SK-N-SH treated with all-trans-retinoic acid at 6 μM for 48 hours (cell line): ENCODE results near the gene PTGS1.
"Not testable (repeated sequence)": the region's sequence is repeated elsewhere in the genome, so short reads cannot be mapped to it uniquely, and the experiment has no call there.

Experiments
- CSDC2 ChIP-seq: fragments of 250-450 bp; sonication (Bioruptor Pico); IDR thresholded peaks from 2 replicates; pipeline ENCODE4 v1.5.0; 2020; ENCODE audit warnings: mild to moderate bottlenecking, moderate library complexity
- GLIS3 ChIP-seq: fragments of 250-450 bp; sonication (Bioruptor Pico); IDR thresholded peaks from 2 replicates; pipeline ENCODE4 v1.5.0; 2020; ENCODE audit warnings: mild to moderate bottlenecking, moderate library complexity
- PATZ1 ChIP-seq: fragments of 250-450 bp; sonication (Bioruptor Pico); IDR thresholded peaks from 2 replicates; pipeline ENCODE4 v1.8.0; 2020; ENCODE audit warnings: mild to moderate bottlenecking, moderate library complexity, borderline replicate concordance

DNA sequence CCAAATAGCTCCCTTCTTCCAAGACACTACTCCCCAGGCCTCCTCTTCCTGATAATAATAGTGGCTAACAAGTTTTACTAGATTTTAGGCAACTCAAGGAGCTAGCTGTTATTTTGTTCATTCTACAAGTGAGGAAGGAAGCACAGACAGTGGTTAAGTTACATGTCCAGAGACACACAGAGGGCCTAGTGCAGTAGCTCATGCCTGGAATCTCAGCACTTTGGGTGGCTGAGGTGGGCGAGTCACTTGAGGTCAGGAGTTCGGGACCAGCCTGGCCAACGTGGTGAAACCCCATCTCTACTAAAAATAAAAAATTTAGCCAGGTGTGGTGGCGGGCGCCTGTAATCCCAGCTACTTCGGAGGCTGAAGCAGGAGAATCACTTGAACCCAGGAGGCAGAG, 40.4 kb upstream of the PTGS1 start:
- TF ChIP-seq CSDC2, PATZ1, GLIS3 (CRISPR knock-in tag): not testable (repeated sequence)
